ENCODE results near the gene GSX1. TPM values are rescaled to one million over a fixed set of nuclear protein-coding genes. Genes with fewer than 3 reads are reported as not detected.
A peak's percentile ranks its signal among the peaks of the same experiment; 100 is the strongest.

Gene GSX1
- polyA plus RNA-seq, 1 donor from 2014 or later, result not detected

DNA sequence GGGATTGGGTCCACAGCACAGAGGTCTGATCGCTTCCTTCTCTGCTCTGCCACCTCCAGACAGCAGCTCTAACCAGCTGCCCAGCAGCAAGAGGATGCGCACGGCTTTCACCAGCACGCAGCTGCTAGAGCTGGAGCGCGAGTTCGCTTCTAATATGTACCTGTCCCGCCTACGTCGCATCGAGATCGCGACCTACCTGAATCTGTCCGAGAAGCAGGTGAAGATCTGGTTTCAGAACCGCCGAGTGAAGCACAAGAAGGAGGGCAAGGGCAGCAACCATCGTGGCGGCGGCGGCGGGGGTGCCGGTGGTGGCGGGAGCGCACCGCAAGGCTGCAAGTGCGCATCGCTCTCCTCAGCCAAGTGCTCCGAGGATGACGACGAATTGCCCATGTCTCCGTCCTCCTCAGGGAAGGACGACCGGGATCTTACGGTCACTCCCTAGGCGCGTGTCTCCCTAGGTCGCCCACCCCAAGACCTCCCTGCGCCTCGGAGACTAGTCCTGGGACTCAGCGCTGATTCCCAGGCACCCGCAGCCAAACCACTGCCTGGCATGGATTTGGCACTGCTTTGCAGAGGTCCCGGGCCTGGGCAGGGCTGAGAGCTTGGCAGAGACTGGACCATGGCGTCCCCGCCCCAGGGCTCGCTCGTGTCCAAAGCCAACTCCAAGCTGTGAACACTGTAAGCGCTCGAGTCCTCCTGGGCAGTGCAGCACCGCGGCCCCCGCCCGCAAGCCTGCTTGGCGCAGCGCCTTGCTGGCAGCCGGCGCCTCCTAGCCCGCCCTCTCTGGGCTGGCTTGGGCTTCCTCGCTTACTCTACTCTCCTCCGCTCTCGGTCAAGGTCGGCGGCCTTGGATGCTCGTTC, 1.5 kb downstream of the GSX1 start:
- Histone ChIP-seq H3K9me2 (ENCODE audit: insufficient read depth, low read length) (no peaks in the 10 kb centered on the region), H3K9ac (ENCODE audit: low read length) (no peak overlapping the region), H3K36me3 (ENCODE audit: insufficient read depth, low read length) (no peaks in the 10 kb centered on the region), H2AFZ (ENCODE audit: low read depth, low read length) (no peak overlapping the region), H3K27me3 (ENCODE audit: insufficient read depth, low read depth, low read length) (peaks cover 100% of the 10 kb centered on the region), H3F3A (ENCODE audit: insufficient read depth, low read length, poor library complexity, severe bottlenecking) (no peaks in the 10 kb centered on the region), H3K4me2 (ENCODE audit: low read length) (no peak overlapping the region), H3K27ac (ENCODE audit: low read length) (no peak overlapping the region), H3K9me3 (ENCODE audit: low read length) (no peaks in the 10 kb centered on the region), H3K79me2 (replicated peaks; ENCODE audit: insufficient read depth, low read length) (no peaks in the 10 kb centered on the region), H3K4me3 (ENCODE audit: low read length) (peak overlapping the region; percentile 57), H4K20me1 (ENCODE audit: insufficient read depth) (no peaks in the 10 kb centered on the region)
- TF ChIP-seq RAD21 (conservative IDR thresholded peaks at IDR 0.05), result no peak
- no peak for TF ChIP-seq TAF1 (IDR thresholded peaks at IDR 0.05; ENCODE audit: low read depth)
- TF ChIP-seq SMC3 (conservative IDR thresholded peaks at IDR 0.05; ENCODE audit: poor library complexity), result no peak
- no peak for TF ChIP-seq MXI1 (conservative IDR thresholded peaks at IDR 0.05; ENCODE audit: poor library complexity, severe bottlenecking)
- TF ChIP-seq, protein P1, sequence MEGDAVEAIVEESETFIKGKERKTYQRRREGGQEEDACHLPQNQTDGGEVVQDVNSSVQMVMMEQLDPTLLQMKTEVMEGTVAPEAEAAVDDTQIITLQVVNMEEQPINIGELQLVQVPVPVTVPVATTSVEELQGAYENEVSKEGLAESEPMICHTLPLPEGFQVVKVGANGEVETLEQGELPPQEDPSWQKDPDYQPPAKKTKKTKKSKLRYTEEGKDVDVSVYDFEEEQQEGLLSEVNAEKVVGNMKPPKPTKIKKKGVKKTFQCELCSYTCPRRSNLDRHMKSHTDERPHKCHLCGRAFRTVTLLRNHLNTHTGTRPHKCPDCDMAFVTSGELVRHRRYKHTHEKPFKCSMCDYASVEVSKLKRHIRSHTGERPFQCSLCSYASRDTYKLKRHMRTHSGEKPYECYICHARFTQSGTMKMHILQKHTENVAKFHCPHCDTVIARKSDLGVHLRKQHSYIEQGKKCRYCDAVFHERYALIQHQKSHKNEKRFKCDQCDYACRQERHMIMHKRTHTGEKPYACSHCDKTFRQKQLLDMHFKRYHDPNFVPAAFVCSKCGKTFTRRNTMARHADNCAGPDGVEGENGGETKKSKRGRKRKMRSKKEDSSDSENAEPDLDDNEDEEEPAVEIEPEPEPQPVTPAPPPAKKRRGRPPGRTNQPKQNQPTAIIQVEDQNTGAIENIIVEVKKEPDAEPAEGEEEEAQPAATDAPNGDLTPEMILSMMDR (IDR thresholded peaks at IDR 0.05; ENCODE audit: poor library complexity, severe bottlenecking), result no peak
- TF ChIP-seq POLR2AphosphoS5 (IDR thresholded peaks at IDR 0.05), result peak; percentile 3
- TF ChIP-seq, protein P2, sequence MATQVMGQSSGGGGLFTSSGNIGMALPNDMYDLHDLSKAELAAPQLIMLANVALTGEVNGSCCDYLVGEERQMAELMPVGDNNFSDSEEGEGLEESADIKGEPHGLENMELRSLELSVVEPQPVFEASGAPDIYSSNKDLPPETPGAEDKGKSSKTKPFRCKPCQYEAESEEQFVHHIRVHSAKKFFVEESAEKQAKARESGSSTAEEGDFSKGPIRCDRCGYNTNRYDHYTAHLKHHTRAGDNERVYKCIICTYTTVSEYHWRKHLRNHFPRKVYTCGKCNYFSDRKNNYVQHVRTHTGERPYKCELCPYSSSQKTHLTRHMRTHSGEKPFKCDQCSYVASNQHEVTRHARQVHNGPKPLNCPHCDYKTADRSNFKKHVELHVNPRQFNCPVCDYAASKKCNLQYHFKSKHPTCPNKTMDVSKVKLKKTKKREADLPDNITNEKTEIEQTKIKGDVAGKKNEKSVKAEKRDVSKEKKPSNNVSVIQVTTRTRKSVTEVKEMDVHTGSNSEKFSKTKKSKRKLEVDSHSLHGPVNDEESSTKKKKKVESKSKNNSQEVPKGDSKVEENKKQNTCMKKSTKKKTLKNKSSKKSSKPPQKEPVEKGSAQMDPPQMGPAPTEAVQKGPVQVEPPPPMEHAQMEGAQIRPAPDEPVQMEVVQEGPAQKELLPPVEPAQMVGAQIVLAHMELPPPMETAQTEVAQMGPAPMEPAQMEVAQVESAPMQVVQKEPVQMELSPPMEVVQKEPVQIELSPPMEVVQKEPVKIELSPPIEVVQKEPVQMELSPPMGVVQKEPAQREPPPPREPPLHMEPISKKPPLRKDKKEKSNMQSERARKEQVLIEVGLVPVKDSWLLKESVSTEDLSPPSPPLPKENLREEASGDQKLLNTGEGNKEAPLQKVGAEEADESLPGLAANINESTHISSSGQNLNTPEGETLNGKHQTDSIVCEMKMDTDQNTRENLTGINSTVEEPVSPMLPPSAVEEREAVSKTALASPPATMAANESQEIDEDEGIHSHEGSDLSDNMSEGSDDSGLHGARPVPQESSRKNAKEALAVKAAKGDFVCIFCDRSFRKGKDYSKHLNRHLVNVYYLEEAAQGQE (IDR thresholded peaks at IDR 0.05; ENCODE audit: borderline replicate concordance), result no peak
- no peak for TF ChIP-seq EP300 (conservative IDR thresholded peaks at IDR 0.05; ENCODE audit: poor library complexity, severe bottlenecking)
- TF ChIP-seq EZH2 (IDR thresholded peaks at IDR 0.05; ENCODE audit: borderline replicate concordance, insufficient read depth, low read length, poor library complexity, severe bottlenecking), result peak; percentile 24

DNA sequence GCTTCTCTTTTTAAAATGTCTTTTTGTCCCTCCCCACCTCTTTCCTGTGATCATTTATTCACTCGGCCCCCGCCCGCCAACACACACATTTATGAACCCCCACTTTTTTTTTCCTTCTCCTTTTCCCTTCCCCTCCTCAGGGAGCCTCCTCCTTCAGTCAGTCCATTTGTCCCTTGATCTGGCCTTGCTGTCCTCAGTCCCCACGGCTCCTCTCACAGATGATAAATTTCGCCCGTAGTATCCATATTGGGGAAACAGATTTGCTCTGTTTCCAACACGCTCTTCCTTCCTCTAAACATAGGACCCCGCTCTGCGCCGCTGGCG, 2.0 kb downstream of the GSX1 start:
- Histone ChIP-seq H3K9ac (ENCODE audit: low read length) (no peak overlapping the region), H2AFZ (ENCODE audit: low read depth, low read length) (no peak overlapping the region), H3K79me2 (replicated peaks; ENCODE audit: insufficient read depth, low read length) (no peaks in the 10 kb centered on the region), H3F3A (ENCODE audit: insufficient read depth, low read length, poor library complexity, severe bottlenecking) (no peaks in the 10 kb centered on the region), H3K36me3 (ENCODE audit: insufficient read depth, low read length) (no peaks in the 10 kb centered on the region), H3K9me3 (ENCODE audit: low read length) (no peaks in the 10 kb centered on the region), H3K4me2 (ENCODE audit: low read length) (no peak overlapping the region), H3K27me3 (ENCODE audit: insufficient read depth, low read depth, low read length) (peaks cover 99% of the 10 kb centered on the region), H3K27ac (ENCODE audit: low read length) (no peak overlapping the region), H3K9me2 (ENCODE audit: insufficient read depth, low read length) (no peaks in the 10 kb centered on the region), H4K20me1 (ENCODE audit: insufficient read depth) (no peaks in the 10 kb centered on the region), H3K4me3 (ENCODE audit: low read length) (no peak overlapping the region)
- TF ChIP-seq EZH2 (IDR thresholded peaks at IDR 0.05; ENCODE audit: borderline replicate concordance, insufficient read depth, low read length, poor library complexity, severe bottlenecking), result no peak
- TF ChIP-seq EP300 (conservative IDR thresholded peaks at IDR 0.05; ENCODE audit: poor library complexity, severe bottlenecking), result no peak
- no peak for TF ChIP-seq RAD21 (conservative IDR thresholded peaks at IDR 0.05)
- TF ChIP-seq MXI1 (conservative IDR thresholded peaks at IDR 0.05; ENCODE audit: poor library complexity, severe bottlenecking), result no peak

All from neural cell (in vitro differentiated cells).